NCI-H128 (cell line): Measurements from ENCODE around the gene ZNF564.
A peak's percentile ranks its signal among the peaks of the same experiment; 100 is the strongest.
"Not testable (repeated sequence)": the region's sequence is repeated elsewhere in the genome, so short reads cannot be mapped to it uniquely, and the experiment has no call there.

Source experiments
- DNase-seq: peaks from one replicate; lab custom pipeline; 2025; ENCODE audit not compliant: unreplicated experiment; lab: John Stamatoyannopoulos, UW

The ZNF564 gene

DNA sequence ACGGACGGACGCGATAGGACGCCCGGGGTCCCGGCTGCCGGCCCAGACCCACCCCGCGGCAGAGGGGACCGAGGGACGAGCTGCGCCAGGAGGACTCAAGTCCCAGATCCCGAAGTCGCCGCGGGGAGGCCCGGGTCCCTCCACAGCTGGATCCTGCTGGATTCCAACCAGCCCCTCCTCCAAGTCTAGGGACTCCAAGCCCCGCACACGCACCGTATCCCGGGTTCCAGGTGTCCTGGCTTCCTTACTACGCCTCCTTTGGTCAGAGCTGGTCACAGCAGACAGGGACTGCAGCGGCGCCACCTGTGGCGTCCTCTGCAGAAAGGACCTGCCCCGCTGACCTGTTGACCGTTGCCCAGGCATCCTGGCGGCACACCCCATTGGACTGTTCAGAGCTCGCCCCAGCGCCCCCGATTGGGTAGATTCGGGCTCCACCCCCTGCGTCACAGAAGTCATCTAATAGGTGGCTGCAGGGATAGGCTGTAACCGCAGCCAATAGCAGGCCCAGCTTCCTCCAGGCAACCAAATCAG lies 37.7 kb downstream of the ZNF564 start:
- no peak for DNase-seq

- DNase-seq, result no peak
These were observed 54.2 kb downstream of the ZNF564 start for GRCh38 chr19:12497032-12497431.

DNA sequence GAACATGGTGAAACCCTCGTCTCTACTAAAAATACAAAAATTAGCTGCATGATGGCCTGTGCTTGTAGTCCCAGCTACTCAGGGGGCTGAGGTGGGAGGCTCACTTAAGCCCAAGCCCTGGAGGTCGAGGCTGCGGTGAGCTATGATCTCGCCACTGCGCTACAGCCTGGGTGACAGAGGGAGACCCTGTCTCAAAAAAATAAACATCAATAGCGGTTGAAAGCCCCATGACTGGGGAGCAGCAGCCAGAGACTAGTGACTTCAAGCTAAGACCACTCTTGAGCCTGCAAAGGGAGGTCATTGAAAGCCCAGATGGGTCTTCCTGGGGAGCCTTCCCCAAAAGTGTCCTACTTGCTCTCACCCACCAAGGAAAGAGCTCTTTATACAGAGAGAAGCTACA lies 54.8 kb downstream of the ZNF564 start:
- no peak for DNase-seq

DNA sequence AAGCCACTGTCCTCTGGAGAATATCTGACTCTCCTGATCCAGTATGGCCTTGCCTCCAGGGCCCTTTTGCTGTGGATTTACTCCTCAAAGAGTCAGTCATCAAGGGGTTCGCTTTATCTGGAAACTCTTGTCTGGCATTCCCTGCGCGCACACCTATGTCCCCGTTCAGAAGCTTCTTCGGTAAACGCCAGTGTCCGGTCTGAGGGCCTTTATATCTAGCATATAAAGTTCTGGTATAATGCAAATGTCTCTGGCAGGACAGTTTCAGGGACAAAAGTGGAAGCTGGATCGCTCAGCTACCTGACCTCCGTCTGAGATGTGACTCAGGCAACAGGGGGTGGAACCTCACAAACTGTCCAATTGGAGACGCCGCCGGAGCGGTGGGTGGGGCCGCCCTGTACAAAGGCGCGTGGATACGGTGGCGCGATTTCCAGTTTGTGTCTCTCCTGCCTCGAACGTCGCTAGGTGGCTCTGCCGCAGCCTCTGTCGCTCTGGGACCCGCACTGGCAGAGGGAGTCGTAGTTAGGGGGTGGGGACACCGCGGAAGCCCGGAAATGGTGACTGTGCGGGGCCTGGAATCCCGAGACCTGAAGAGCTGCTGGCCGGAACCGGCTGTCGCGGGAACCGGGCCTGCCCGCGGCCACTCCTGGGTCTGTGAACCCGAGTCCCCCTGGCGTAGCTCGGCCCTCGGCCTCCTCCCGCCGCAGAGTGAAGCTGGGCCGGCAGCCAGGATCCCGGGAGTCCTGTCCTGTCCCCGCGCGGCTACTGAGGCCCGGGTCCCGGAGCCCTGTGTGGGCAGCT lies 56.1 kb downstream of the ZNF564 start:
- peak; percentile 92 for DNase-seq

GRCh38 chr19:12494260-12494860 lies 56.9 kb downstream of the ZNF564 start:
- DNase-seq, result no peak

DNA sequence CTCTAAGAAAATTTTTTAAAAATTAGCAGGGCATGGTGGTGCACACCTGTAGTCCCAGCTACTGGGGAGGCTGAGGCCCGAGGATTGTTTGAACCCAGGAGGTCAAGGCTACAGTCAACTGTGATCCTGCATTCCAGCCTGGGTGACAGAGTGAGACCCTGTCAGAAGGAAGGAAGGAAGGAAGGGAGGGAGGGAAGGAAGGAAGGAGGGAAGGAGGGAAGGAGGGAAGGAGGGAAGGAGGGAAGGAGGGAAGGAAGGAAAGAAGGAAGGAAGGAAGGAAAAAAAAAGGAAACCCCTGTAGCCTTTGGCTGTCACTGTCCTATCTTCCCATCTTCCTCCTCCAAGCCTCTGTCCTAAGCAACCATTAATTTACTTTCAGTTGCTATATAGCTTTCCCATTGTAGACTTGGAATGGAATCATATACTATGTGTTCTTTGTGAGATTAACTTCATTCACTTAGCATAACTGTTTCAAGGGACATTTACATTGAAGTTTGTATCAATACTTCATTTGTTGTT lies 65.0 kb downstream of the ZNF564 start:
- DNase-seq, result not testable (repeated sequence)

GRCh38 chr19:12485571-12485970 lies 65.7 kb downstream of the ZNF564 start:
- DNase-seq, result no peak

DNA sequence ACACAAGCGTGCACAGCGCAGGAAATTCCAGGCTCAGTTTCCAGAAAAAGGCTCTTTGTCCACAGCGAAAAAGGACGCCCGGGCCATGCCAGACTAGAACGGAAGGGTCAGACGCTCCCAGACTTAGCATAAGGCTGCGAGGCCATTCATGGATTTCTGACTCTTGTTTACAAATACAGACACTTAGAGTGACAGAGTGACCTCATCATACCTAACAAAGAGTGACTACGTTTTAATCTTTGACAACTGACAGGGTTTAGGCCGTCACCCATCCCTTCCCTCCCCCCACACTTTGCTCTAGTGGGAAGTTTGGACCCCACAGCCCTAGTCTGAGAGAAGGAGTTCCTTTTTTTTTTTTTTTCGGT lies 66.2 kb downstream of the ZNF564 start:
- no peak for DNase-seq

DNA sequence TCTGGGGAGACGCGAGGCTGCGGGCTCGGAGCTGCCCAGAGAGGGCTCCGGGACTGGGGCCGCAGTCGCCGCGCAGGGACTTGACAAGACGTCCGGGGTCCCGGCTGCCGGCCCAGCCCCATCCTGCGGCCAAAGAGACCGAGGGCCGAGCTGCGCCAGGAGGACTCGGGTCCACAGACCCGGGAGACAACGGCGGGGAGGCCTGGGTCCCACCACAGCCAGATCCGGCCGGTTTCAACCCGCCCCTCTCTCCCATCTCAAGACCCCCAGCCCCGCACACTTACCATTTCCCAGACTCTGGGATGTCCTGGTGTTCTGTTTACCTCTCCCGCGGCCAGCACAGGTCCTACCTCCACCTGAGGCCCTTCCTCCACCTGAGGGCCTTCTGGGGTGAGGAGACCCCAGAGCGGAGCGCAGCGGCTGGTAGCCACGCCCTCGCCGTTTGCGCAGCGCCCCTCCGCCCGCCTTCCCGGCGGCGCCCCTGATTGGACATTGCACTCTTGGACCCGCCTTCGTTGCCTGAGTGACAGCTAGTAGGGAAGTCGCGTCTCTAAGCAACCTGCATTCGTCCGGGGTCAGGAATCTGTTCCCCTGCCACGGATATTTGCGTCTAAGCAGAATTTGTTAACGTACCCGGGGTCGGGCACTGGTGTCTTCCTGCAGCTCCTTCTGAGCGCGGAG lies 66.8 kb downstream of the ZNF564 start, which contains the start of gene ZNF709:
Gene ZNF709, minus strand, starts transcription at position 446 of the 681 bp plus-strand sequence. Its CDS starts 159 bp downstream, at position 287.
- peak; percentile 94 for DNase-seq

DNA sequence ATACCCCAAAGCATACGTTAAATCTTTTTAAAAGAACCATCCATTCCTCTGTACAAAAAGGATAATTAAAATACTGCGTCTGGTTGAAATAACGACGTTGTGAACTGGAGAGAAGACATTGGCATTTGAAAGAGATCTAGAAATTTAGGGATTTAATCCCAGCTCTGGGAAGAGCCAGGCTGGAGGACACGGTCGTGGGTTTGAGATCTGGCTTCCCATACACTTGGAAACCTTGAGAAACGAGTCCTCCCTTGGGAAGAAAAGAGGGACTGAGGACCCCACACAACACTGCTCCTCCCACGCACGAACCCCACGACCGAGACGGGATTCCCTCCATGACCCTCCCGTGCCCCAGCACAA lies 67.3 kb downstream of the ZNF564 start:
- no peak for DNase-seq

- no peak for DNase-seq
These were observed 68.8 kb downstream of the ZNF564 start for GRCh38 chr19:12482509-12482886.

DNA sequence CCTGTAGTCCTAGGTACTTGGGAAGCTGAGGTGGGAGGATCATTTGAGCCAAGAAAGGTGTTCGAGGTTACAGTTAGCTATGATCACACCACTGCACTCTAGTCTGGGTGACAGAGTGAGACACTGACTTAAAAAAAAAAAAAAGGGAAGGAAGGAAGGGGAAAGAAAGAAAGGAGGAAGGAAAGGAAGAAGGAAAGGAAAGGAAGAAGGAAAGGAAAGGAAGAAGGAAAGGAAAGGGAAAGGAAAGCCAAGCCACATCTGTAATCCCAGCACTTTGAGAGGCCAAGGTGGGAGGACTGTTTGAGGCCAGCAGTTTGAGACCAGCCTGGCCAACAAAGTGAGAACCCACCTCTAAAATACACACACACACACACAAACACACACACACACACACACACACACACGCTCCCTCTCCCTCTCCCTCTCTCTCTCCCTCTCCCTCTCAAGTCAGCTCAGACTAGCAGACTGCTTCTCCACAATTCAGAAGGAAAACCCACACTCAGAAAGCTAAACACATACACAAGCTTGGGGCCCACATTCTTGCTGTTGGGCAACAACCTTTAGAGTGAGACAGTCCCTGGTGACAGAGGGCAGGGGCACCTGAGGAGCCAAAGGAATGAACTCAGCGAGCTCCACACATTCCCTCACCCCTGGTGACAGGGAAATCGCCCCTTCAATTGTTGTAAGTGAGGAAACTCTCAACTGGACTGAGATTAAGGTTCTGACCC lies 69.3 kb downstream of the ZNF564 start:
- no peak for DNase-seq

DNA sequence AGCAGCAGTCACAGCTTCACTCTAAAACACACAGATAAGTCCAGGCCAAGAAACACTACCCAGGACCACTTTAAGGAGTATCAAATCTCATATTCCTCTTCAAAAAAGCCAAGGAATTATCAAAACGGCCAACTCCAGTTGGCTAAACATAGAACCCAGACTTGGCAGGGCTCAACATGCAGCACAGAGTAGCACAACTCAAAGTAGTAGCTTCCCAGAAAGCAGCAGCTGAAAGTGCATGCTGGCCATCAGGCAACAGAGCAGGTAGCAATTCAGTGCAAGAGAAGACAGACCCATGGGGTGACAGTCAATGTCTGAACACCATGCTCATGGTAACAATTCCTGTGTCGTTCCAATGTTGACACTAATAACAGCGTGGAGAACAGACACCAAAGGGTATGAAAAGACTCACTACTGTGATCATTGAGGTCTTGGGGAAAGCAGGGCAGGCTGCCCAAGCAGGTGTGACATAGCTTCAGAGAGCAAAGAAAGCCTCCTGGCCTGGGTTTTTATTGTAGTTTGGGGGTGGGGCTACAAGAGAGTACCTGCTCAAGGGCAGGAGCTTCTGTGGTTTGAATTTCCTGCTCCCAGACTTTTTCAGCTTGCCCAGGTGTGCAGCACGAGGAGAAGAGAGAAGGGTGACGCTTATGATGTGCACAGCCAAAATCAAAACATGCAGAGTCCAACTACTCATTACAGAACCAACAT lies 72.9 kb downstream of the ZNF564 start:
- no peak for DNase-seq
